Activated CD8-positive, alpha-beta T cell treated with anti-CD3 and anti-CD28 coated beads for 36 hours (primary cell): Measurements from ENCODE around the gene CFAP43. TPM values are rescaled to one million over a fixed set of nuclear protein-coding genes. Genes with fewer than 3 reads are reported as not detected.
A peak's percentile ranks its signal among the peaks of the same experiment; 100 is the strongest.

Experiments
- ATAC-seq: fragments of 200-7000 bp; cut with Tn5 transposase; one replicate; pipeline ENCODE4 v1.10.0; 2021; ENCODE audit warnings: mild to moderate bottlenecking, moderate library complexity
- CTCF ChIA-PET: fragments of 350-600 bp; sonication (Branson Sonifier 250); formaldehyde crosslinking; loops from one replicate; lab custom pipeline; 2021; ENCODE audit warnings: antibody characterized with exemption; lab: Charles Lee
- POLR2A ChIA-PET: fragments of 350-600 bp; sonication (Branson Sonifier 250); formaldehyde crosslinking; loops from one replicate; lab custom pipeline; 2021; ENCODE audit warnings: antibody characterized with exemption; lab: Charles Lee
- DNase-seq: peaks from one replicate; pipeline ENCODE4 v3.0.0-alpha.2; 2020
- H3K27ac Mint-ChIP-seq: one replicate; pipeline ENCODE4 v1.8.0; 2021; ENCODE audit warnings: mild to moderate bottlenecking, mixed read lengths
- H3K27me3 Mint-ChIP-seq: one replicate; pipeline ENCODE4 v1.8.0; 2021; ENCODE audit warnings: mixed read lengths
- H3K36me3 Mint-ChIP-seq: one replicate; pipeline ENCODE4 v1.8.0; 2021; ENCODE audit warnings: low read depth, mixed read lengths
- H3K4me1 Mint-ChIP-seq: one replicate; pipeline ENCODE4 v1.8.0; 2021; ENCODE audit warnings: low read depth, mixed read lengths
- H3K4me3 Mint-ChIP-seq: one replicate; pipeline ENCODE4 v1.8.0; 2021; ENCODE audit warnings: mild to moderate bottlenecking, moderate library complexity, mixed read lengths
- H3K9me3 Mint-ChIP-seq: one replicate; pipeline ENCODE4 v1.8.0; 2021; ENCODE audit warnings: mixed read lengths
- intact Hi-C: fragments of 100-400 bp; cut with micrococcal nuclease; formaldehyde crosslinking; loops from one replicate; pipeline ENCODE4 v1.10.0; 2022
- total RNA-seq, 2 experiments: library from RNA; stranded (reverse); gene quantifications; one replicate each; pipeline ENCODE4 v1.2.3, GENCODE V29; 2021
- TF ChIP-seq, protein P1 (sequence below): fragments of 200-600 bp; IDR thresholded peaks from one replicate; pipeline ENCODE4 v1.8.0; 2022; ENCODE audit warnings: antibody characterized with exemption, mild to moderate bottlenecking

Gene CFAP43
- total RNA-seq, 2 experiments from 2014 or later, result 0.16 TPM; not detected in 1

DNA sequence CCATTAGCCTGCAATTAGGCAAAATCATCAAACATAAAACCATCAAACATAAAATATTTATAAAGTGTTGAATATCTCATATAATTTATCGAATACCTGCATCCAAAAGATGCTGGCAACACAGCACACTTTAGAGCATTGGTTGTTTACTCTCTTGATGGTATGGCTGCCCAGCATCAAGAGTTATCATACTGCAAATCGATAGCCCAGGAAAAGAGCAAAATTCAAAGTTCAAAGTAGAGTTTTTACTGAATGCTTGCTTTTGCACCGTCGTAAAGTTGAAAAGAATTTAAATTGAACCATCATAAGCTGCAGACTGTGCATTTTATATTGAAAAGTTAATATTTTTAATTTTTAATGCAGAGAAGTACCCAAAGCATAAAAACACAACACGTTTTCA, 32.6 kb upstream of the CFAP43 start:
- ChIA-PET CTCF (interaction anchor here (2.3 to 4.1 kb wide), 3 partner anchors 9 to 11 kb away, joined by 8 to 19 read pairs (median 19); partner anchors contain the start of gene GSTO1), POLR2A (interaction anchor here (0.9 to 8.1 kb wide), 2 partner anchors 9 to 16 kb away, joined by 3 to 74 read pairs; partner anchors contain the start of gene GSTO1)
- Mint-ChIP-seq H3K27ac (no peak overlapping the region), H3K4me1 (peaks cover 71% of the 10 kb centered on the region), H3K4me3 (no peak overlapping the region), H3K9me3 (no peaks in the 10 kb centered on the region), H3K36me3 (peaks cover 84% of the 10 kb centered on the region), H3K27me3 (no peaks in the 10 kb centered on the region)
- TF ChIP-seq, protein P1, sequence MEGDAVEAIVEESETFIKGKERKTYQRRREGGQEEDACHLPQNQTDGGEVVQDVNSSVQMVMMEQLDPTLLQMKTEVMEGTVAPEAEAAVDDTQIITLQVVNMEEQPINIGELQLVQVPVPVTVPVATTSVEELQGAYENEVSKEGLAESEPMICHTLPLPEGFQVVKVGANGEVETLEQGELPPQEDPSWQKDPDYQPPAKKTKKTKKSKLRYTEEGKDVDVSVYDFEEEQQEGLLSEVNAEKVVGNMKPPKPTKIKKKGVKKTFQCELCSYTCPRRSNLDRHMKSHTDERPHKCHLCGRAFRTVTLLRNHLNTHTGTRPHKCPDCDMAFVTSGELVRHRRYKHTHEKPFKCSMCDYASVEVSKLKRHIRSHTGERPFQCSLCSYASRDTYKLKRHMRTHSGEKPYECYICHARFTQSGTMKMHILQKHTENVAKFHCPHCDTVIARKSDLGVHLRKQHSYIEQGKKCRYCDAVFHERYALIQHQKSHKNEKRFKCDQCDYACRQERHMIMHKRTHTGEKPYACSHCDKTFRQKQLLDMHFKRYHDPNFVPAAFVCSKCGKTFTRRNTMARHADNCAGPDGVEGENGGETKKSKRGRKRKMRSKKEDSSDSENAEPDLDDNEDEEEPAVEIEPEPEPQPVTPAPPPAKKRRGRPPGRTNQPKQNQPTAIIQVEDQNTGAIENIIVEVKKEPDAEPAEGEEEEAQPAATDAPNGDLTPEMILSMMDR, result no peak
- DNase-seq (no peak), ATAC-seq (no peak)
- intact Hi-C loops, result no loop called here

DNA sequence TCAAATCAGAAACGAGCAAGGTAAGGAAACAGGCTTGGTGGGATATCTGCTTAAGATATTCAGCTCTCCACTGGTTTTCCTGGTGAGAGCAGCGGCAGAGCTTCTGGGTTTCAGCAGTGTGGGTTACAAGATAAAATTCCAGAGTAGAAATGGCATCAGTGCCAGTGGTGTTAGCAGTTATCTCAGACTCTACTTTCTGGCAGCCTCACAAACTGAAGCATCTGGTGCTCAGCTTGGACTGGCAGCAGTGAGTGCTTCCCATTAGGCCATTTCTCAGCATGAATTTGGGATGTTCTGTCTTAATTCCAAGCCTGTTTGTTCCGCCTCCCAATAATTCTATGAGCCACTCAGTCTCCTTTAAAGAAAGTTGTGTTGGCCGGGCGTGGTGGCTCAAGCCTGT, 29.9 kb upstream of the CFAP43 start:
- Mint-ChIP-seq H3K4me3 (no peak overlapping the region), H3K27ac (peak overlapping the region; percentile 94), H3K4me1 (peaks cover 82% of the 10 kb centered on the region), H3K9me3 (no peaks in the 10 kb centered on the region), H3K27me3 (no peaks in the 10 kb centered on the region), H3K36me3 (peaks cover 86% of the 10 kb centered on the region)
- CTCF ChIA-PET, result interaction anchor here (3.3 kb wide), 1 partner anchor 12 kb away, joined by 19 read pairs; no protein-coding TSS in a partner anchor
- no peak for ATAC-seq
- TF ChIP-seq, protein P1, result no peak
- intact Hi-C loops, result no loop called here
- no peak for DNase-seq
- POLR2A ChIA-PET, result interaction anchor here (1.1 to 8.1 kb wide), 3 partner anchors 6 to 34 kb away, joined by 3 to 74 read pairs (median 3); partner anchors contain the start of gene GSTO1

- ChIA-PET POLR2A (interaction anchor here (0.9 kb wide), 1 partner anchor 14 kb away, joined by 3 read pairs; no protein-coding TSS in a partner anchor), CTCF (interaction anchor here (1.2 to 1.4 kb wide), 3 partner anchors 11 to 77 kb away, joined by 3 to 7 read pairs (median 4); no protein-coding TSS in a partner anchor)
- ATAC-seq (peak; percentile 73), DNase-seq (no peak)
- TF ChIP-seq, protein P1, result no peak
- Mint-ChIP-seq H3K36me3 (peaks cover 85% of the 10 kb centered on the region), H3K27me3 (no peaks in the 10 kb centered on the region), H3K9me3 (no peaks in the 10 kb centered on the region), H3K4me1 (peaks cover 81% of the 10 kb centered on the region), H3K27ac (peak overlapping the region; percentile 94), H3K4me3 (peak overlapping the region; percentile 59)
- intact Hi-C loops, result no loop called here
These were observed 28.6 kb upstream of the CFAP43 start for GRCh38 chr10:104260775-104261115.

GRCh38 chr10:104259999-104260774, 28.0 kb upstream of the CFAP43 start:
- POLR2A ChIA-PET, result interaction anchor here (0.9 kb wide), 1 partner anchor 15 kb away, joined by 3 read pairs; no protein-coding TSS in a partner anchor
- TF ChIP-seq, protein P1, result no peak
- intact Hi-C loops, result no loop called here
- ATAC-seq, result peak; percentile 35
- Mint-ChIP-seq H3K4me1 (peaks cover 76% of the 10 kb centered on the region), H3K27me3 (no peaks in the 10 kb centered on the region), H3K4me3 (peak overlapping the region; percentile 59), H3K9me3 (no peaks in the 10 kb centered on the region), H3K36me3 (peaks cover 83% of the 10 kb centered on the region), H3K27ac (peak overlapping the region; percentile 94)
- CTCF ChIA-PET, result interaction anchor here (0.9 to 1.4 kb wide), 4 partner anchors 11 to 77 kb away, joined by 3 to 7 read pairs (median 4); no protein-coding TSS in a partner anchor
- no peak for DNase-seq
